Spleen (tissue), 11 donors: Measurements from ENCODE around the gene PHF10. TPM values are rescaled to one million over a fixed set of nuclear protein-coding genes. Genes with fewer than 3 reads are reported as not detected.

Experiments
- DNase-seq: peaks from one replicate; pipeline ENCODE4 v3.0.0-alpha.2; 2020
- H3K27ac ChIP-seq, 8 donors: fragments of 200-600 bp; sonication (generic) in 7 of 8; 1 replicate in 4 of 8; 2 replicates in 4 of 8; pipeline versions ENCODE4 v1.5.0 to v1.8.0; 2016 to 2021; ENCODE audit warnings: inconsistent platforms in 4 of 8, mild to moderate bottlenecking in 4 of 8, moderate library complexity in 1 of 8
- H3K27me3 ChIP-seq, 7 donors: fragments of 200-600 bp; sonication (generic) in 6 of 7; replicated peaks in 1 of 7; 1 replicate in 4 of 7; 2 replicates in 3 of 7; pipeline versions ENCODE4 v1.5.0 to v1.8.0; 2016 to 2021; ENCODE audit warnings: inconsistent platforms in 3 of 7, mild to moderate bottlenecking in 1 of 7
- H3K36me3 ChIP-seq, 6 donors: fragments of 200-600 bp; sonication (generic) in 5 of 6; 1 replicate in 4 of 6; 2 replicates in 2 of 6; pipeline versions ENCODE4 v1.5.0 to v1.8.0; 2016 to 2021; ENCODE audit warnings: inconsistent platforms in 2 of 6
- H3K4me1 ChIP-seq, 6 donors: fragments of 200-600 bp; sonication (generic) in 5 of 6; 1 replicate in 3 of 6; 2 replicates in 3 of 6; pipeline versions ENCODE4 v1.5.0 to v1.8.0; 2016 to 2021; ENCODE audit warnings: inconsistent platforms in 3 of 6
- H3K4me3 ChIP-seq, 8 donors: fragments of 200-600 bp; sonication (generic) in 7 of 8; 1 replicate in 4 of 8; 2 replicates in 4 of 8; pipeline versions ENCODE4 v1.5.0 to v1.8.0; 2016 to 2021; ENCODE audit warnings: inconsistent platforms in 4 of 8, mild to moderate bottlenecking in 4 of 8, moderate library complexity in 2 of 8
- H3K9me3 ChIP-seq, 8 donors: fragments of 200-600 bp; sonication (generic) in 7 of 8; 1 replicate in 4 of 8; 2 replicates in 4 of 8; pipeline versions ENCODE4 v1.5.0 to v1.8.0; 2016 to 2021; ENCODE audit warnings: inconsistent platforms in 4 of 8
- POLR2A ChIP-seq, 3 donors: fragments of 450-650 bp; IDR thresholded peaks; one replicate each; pipeline ENCODE4 v1.5.1; 2017; ENCODE audit warnings: antibody characterized with exemption in 3 of 3, mild to moderate bottlenecking in 1 of 3
- POLR2AphosphoS5 ChIP-seq, 3 donors: sonication (generic); formaldehyde crosslinking; IDR thresholded peaks; one replicate each; pipeline ENCODE4 v1.5.1; 2017; ENCODE audit warnings: antibody characterized with exemption in 3 of 3
- WGBS, 5 donors: extraction: QIAGEN DNeasy Blood & Tissue Kit in 3 of 5; methylation state at CpG; one replicate each; pipeline versions ENCODE4 v1.1.5 to v1.1.7; 2013 to 2018; 5-methylcytosine and 5-hydroxymethylcytosine counted together
- intact Hi-C: fragments of 100-400 bp; cut with DNase I; formaldehyde crosslinking; loops from one replicate; pipeline ENCODE4 v1.15.0; 2023; ENCODE audit warnings: low total_unique reads
- polyA plus RNA-seq, 3 donors: library from polyadenylated mRNA; stranded (reverse); fragments of 200-250 nt; gene quantifications; one replicate each; pipeline ENCODE4 v1.2.1, GENCODE V29; 2013
- total RNA-seq, 7 donors: library from RNA; depleted of rRNA in 3 of 7; stranded (reverse); fragments of >200 nt in 3 of 7; fragmentation: NEBNext Ultra II Directional in 4 of 7; extraction: Animal tissue kit (Norgen Biotek cat#: 25700) in 4 of 7; gene quantifications; one replicate each; pipeline versions ENCODE4 v1.1.0 to v1.2.1, GENCODE V29; 2016 to 2021
- TF ChIP-seq, protein P1 (sequence below), 11 experiments: fragments of 200-600 bp in 7 of 11; fragments of 450-650 bp in 4 of 11; sonication (generic) in 4 of 11; IDR thresholded peaks in 8 of 11; conservative IDR thresholded peaks in 3 of 11; 1 replicate in 7 of 11; 2 replicates in 4 of 11; pipeline versions ENCODE4 v1.4.0 to v1.8.0; 2016 to 2021; ENCODE audit warnings: antibody characterized with exemption in 11 of 11, inconsistent platforms in 4 of 11, mild to moderate bottlenecking in 1 of 11
- donor health status: healthy with polysubstance abuse.
- donor health status: DM: no; HTN: no; CAD: no; lungs with moderate emphysema.
- donor health status: DM: no; HTN: no; CAD: no.
- donor health status: Bipolar disorder and iron deficiency.
- donor health status: healthy.
- donor health status: DM: no; HTN: no; CAD: no.
- donor health status: DM: yes; HTN: yes; CAD: no.

The PHF10 gene
- total and polyA plus RNA-seq, 10 donors: 36.7 to 102 (median 58.0) TPM

DNA sequence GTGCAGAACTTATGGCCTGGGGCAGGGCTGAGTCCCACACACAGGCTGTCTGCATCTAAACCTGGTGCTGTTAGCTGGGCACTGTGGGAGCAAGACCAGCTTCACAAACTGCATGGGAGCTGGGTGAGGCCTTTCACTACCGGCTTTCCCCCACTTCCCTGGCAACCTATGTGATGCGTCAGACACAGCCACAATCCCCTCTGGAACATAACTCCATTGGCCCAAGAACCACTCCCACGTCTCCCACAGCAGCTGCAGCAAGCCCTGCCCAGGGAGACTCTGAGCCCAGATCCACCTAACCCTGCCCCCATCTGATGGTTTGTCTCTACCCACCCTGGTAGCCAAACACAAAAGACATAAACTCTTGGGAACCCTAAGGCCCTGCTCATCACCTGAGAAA is 31.8 kb downstream of the PHF10 start:
- WGBS, 5 donors: 94 to 100% (median 95%) methylated on average over 2 to 3 of the region's 3 CpGs
- intact Hi-C loops: no loop called here
- H3K36me3 ChIP-seq: peaks cover 0 to 26% (median 10%) of the 10 kb centered on the region in 6 donors
- peaks cover 0 to 35% (median 26%) of the 10 kb centered on the region in 8 donors for H3K9me3 ChIP-seq
- H3K4me1 ChIP-seq: no peaks in the 10 kb centered on the region
- H3K4me3 ChIP-seq: no peak overlapping the region
- TF ChIP-seq, protein P1, sequence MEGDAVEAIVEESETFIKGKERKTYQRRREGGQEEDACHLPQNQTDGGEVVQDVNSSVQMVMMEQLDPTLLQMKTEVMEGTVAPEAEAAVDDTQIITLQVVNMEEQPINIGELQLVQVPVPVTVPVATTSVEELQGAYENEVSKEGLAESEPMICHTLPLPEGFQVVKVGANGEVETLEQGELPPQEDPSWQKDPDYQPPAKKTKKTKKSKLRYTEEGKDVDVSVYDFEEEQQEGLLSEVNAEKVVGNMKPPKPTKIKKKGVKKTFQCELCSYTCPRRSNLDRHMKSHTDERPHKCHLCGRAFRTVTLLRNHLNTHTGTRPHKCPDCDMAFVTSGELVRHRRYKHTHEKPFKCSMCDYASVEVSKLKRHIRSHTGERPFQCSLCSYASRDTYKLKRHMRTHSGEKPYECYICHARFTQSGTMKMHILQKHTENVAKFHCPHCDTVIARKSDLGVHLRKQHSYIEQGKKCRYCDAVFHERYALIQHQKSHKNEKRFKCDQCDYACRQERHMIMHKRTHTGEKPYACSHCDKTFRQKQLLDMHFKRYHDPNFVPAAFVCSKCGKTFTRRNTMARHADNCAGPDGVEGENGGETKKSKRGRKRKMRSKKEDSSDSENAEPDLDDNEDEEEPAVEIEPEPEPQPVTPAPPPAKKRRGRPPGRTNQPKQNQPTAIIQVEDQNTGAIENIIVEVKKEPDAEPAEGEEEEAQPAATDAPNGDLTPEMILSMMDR (IDR thresholded peaks at IDR 0.05 in 8 of 11, conservative IDR thresholded peaks at IDR 0.05 in 3 of 11): no peak
- TF ChIP-seq POLR2AphosphoS5 (IDR thresholded peaks at IDR 0.05) (no peak), POLR2A (IDR thresholded peaks at IDR 0.05) (no peak)
- no peak overlapping the region for H3K27ac ChIP-seq
- H3K27me3 ChIP-seq: no peaks in the 10 kb centered on the region
- DNase-seq: no peak

DNA sequence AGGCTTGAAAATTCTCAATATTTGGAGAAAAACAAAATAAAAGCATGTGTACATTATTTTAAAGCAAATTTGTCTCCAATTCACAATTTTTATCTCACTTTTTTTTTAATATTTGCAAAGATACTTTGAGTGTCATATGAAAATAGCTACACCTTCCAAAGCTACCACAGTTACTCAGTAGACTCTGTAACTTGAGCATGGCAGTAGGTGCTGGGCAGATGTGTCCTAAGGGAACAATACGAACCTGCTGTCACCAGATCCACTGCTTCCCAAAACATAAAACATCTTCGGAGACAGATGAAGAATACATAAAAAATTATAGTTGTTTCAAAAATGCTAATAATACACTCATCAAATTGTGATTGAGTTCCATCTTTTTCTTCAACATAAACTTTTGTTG is 33.0 kb downstream of the PHF10 start:
- H3K27ac ChIP-seq: no peak overlapping the region
- H3K9me3 ChIP-seq: peaks cover 0 to 43% (median 34%) of the 10 kb centered on the region in 8 donors
- peaks cover 0 to 39% (median 22%) of the 10 kb centered on the region in 6 donors for H3K36me3 ChIP-seq
- no peak for TF ChIP-seq POLR2A (IDR thresholded peaks at IDR 0.05)
- TF ChIP-seq, protein P1 (IDR thresholded peaks at IDR 0.05 in 8 of 11, conservative IDR thresholded peaks at IDR 0.05 in 3 of 11): no peak
- TF ChIP-seq POLR2AphosphoS5 (IDR thresholded peaks at IDR 0.05): no peak
- 92 to 99% (median 97%) methylated on average over 2 of the region's 2 CpGs for WGBS, 5 donors
- H3K4me1 ChIP-seq: no peaks in the 10 kb centered on the region
- H3K27me3 ChIP-seq: no peaks in the 10 kb centered on the region
- no peak for DNase-seq
- intact Hi-C loops: no loop called here
- no peak overlapping the region for H3K4me3 ChIP-seq

DNA sequence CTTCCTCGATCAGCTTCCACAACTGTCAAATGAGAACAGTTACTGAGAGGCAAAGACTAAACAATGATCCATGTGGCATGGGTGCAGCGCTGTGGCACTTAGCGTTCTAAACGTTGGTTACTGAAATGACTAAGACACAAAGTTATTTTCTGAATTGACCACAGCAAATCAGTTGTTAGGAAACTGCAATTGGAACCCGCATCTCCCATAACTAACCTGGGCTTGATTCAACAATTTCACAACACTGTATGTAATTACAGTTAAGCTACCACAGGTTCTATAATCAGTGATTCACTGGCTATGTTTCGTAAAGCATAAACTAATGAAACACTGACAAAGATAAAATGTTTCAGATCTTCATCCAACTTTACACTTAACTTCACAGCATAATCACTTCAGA is 35.0 kb downstream of the PHF10 start:
- no peak for TF ChIP-seq POLR2A (IDR thresholded peaks at IDR 0.05)
- TF ChIP-seq POLR2AphosphoS5 (IDR thresholded peaks at IDR 0.05): no peak
- TF ChIP-seq, protein P1 (IDR thresholded peaks at IDR 0.05 in 8 of 11, conservative IDR thresholded peaks at IDR 0.05 in 3 of 11): no peak
- intact Hi-C loops: no loop called here
- 87 to 99% (median 94%) methylated on average over 6 of the region's 6 CpGs for WGBS, 5 donors
- Histone ChIP-seq H3K4me1 (no peaks in the 10 kb centered on the region), H3K9me3 (peaks cover 0 to 56% (median 45%) of the 10 kb centered on the region in 8 donors), H3K36me3 (peaks cover 0 to 57% (median 27%) of the 10 kb centered on the region in 6 donors), H3K27me3 (no peaks in the 10 kb centered on the region), H3K4me3 (no peak overlapping the region), H3K27ac (no peak overlapping the region)
- DNase-seq: no peak

DNA sequence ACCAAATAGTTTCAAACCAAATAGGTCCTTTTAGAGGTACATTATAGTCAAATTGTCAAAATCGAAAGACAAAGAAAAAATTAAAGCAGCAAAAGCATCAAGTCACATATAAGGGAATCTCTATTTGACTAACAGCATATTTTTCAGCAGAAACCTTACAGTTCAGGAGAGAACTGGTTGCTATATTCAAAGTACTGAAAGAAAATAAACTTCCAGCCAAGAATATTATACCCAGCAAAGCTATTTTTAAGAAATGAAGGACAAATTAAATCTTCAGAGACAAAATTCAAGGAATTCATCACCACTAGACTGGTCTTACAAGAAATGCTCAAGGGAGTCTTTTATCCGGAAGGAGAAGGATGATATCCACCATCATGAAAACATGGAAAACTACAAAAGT is 38.4 kb downstream of the PHF10 start:
- Histone ChIP-seq H3K9me3 (peaks cover 0 to 43% (median 34%) of the 10 kb centered on the region in 8 donors), H3K36me3 (peaks cover 0 to 70% (median 27%) of the 10 kb centered on the region in 6 donors), H3K27me3 (no peaks in the 10 kb centered on the region), H3K4me3 (no peak overlapping the region), H3K27ac (no peak overlapping the region), H3K4me1 (no peaks in the 10 kb centered on the region)
- WGBS, 5 donors: 92 to 97% (median 96%) methylated on average over 2 of the region's 2 CpGs
- no peak for TF ChIP-seq POLR2AphosphoS5 (IDR thresholded peaks at IDR 0.05)
- no peak for DNase-seq
- intact Hi-C loops: no loop called here

DNA sequence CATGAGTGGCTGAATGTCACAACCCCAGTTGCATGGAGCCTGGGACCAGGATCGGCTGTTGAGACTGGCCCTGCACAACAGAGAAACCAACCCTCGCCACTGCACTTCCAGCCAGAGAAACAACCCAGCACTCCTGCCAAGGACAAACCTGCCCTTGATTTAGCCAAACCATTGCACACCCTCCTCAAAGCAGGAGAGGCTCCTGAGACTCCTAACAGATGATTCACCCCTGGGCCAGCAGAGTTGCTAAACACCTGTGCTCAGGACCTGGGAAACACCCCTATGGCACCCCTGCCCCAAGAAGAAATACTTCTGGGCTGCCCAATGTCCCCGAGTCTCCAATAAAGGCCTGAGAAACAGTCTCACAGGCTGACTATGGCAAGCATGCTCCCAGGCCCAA is 40.2 kb downstream of the PHF10 start:
- no peaks in the 10 kb centered on the region for H3K4me1 ChIP-seq
- H3K27me3 ChIP-seq: no peaks in the 10 kb centered on the region
- DNase-seq: no peak
- WGBS, 5 donors: 92 to 100% (median 94%) methylated on average over 3 of the region's 3 CpGs
- TF ChIP-seq POLR2A (IDR thresholded peaks at IDR 0.05) (no peak), POLR2AphosphoS5 (IDR thresholded peaks at IDR 0.05) (no peak)
- TF ChIP-seq, protein P1 (IDR thresholded peaks at IDR 0.05 in 8 of 11, conservative IDR thresholded peaks at IDR 0.05 in 3 of 11): no peak
- no peak overlapping the region for H3K4me3 ChIP-seq
- intact Hi-C loops: no loop called here
- H3K27ac ChIP-seq: no peak overlapping the region
- H3K36me3 ChIP-seq: peaks cover 0 to 81% (median 27%) of the 10 kb centered on the region in 6 donors
- peaks cover 0 to 51% (median 35%) of the 10 kb centered on the region in 8 donors for H3K9me3 ChIP-seq
